Measurements from ENCODE around the gene MAML2.

GRCh38 chr11:96232132-96232531 lies 110.9 kb downstream of the MAML2 start:
- TF ChIP-seq GATA2 (IDR thresholded peaks at IDR 0.05; ENCODE audit: low read depth, low read length): no peak
- no peak for TF ChIP-seq GATA3 (IDR thresholded peaks at IDR 0.05; ENCODE audit: low read depth, low read length)
